ENCODE data around the gene CNTN4.

GRCh38 chr3:3059645-3060044 is 961.0 kb downstream of the CNTN4 start:
- TF ChIP-seq CTCF (IDR thresholded peaks at IDR 0.05) = no peak
- TF ChIP-seq POLR2A (IDR thresholded peaks at IDR 0.05) = no peak

Measured in right lobe of liver (tissue), 4 donors.